Body of pancreas (tissue), 4 donors: ENCODE measurements around the gene N4BP2L2. TPM values are rescaled to one million over a fixed set of nuclear protein-coding genes. Genes with fewer than 3 reads are reported as not detected.

Source experiments
- ATAC-seq: fragments of 150-250 bp; one replicate; pipeline ENCODE4 v1.9.1; 2016
- DNase-seq, 4 donors: peaks; one replicate each; pipeline ENCODE4 v3.0.0-alpha.2; 2019
- H3K27ac ChIP-seq, 4 donors: fragments of 200-600 bp; sonication (generic); 1 replicate in 3 of 4; 2 replicates in 1 of 4; pipeline versions ENCODE4 v1.5.1 to v1.6.1; 2016 to 2019; ENCODE audit warnings: mild to moderate bottlenecking in 1 of 4, mixed read lengths in 1 of 4, moderate library complexity in 1 of 4
- H3K27me3 ChIP-seq, 2 donors: fragments of 200-600 bp; sonication (generic); one replicate each; pipeline ENCODE4 v1.6.0; 2016; ENCODE audit warnings: mild to moderate bottlenecking in 1 of 2
- H3K36me3 ChIP-seq, 2 donors: fragments of 200-600 bp; sonication (generic); replicated peaks in 1 of 2; 2 replicates each; pipeline ENCODE4 v1.5.1; 2016; ENCODE audit warnings: low read depth in 2 of 2; ENCODE audit not compliant: insufficient read depth in 1 of 2
- H3K4me1 ChIP-seq: fragments of 200-600 bp; sonication (generic); one replicate; pipeline ENCODE4 v1.6.0; 2016
- H3K4me3 ChIP-seq, 2 donors: fragments of 200-600 bp; sonication (generic); 1 replicate in 1 of 2; 2 replicates in 1 of 2; pipeline ENCODE4 v1.5.1; 2016 to 2019
- H3K9me3 ChIP-seq, 3 donors: fragments of 200-600 bp; sonication (generic); 1 replicate in 2 of 3; 2 replicates in 1 of 3; pipeline ENCODE4 v1.5.1; 2016
- POLR2A ChIP-seq, 3 donors: fragments of 450-650 bp; IDR thresholded peaks; one replicate each; pipeline ENCODE4 v1.6.1; 2016; ENCODE audit warnings: antibody characterized with exemption in 3 of 3, mild to moderate bottlenecking in 2 of 3
- WGBS, 2 donors: methylation state at CpG; one replicate each; pipeline ENCODE4 v1.1.5; 2017; 5-methylcytosine and 5-hydroxymethylcytosine counted together
- intact Hi-C: fragments of 100-400 bp; cut with DNase I; formaldehyde crosslinking; loops from one replicate; pipeline ENCODE4 v1.15.1; 2023
- total RNA-seq, 2 donors: library from RNA; depleted of rRNA; stranded (reverse); fragments of >200 nt; gene quantifications; one replicate each; pipeline ENCODE4 v1.1.0, GENCODE V29; 2016
- TF ChIP-seq, protein P1 (sequence below), 7 experiments: fragments of 450-650 bp in 4 of 7; fragments of 200-600 bp in 3 of 7; sonication (generic) in 3 of 7; IDR thresholded peaks; one replicate each; pipeline ENCODE4 v1.5.1; 2016 to 2019; ENCODE audit warnings: antibody characterized with exemption in 7 of 7

The N4BP2L2 gene
- total RNA-seq, 2 donors from 2014 or later = 120 to 191 TPM

DNA sequence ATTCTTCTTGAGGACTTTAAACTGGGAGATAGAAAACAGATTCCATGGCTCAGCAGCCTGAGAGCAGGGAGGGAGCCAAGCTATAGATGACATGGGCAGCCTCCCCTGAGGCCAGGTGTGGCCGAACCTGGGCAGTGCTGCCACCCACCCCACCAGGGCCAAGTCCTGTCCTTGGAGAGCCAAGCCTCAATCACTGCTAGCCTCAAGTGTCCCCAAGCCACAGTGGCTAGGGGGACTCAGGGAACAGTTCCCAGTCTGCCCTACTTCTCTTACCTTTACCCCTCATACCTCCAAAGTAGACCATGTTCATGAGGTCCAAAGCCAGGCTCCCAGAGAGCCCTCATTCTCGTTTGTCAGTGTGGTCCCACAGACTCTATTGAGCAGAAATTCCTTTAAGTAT lies 118.7 kb downstream of the N4BP2L2 start:
- intact Hi-C loops = no loop called here
- no peaks in the 10 kb centered on the region for H3K36me3 ChIP-seq
- peaks cover 3% of the 10 kb centered on the region for H3K4me1 ChIP-seq
- H3K4me3 ChIP-seq = no peak overlapping the region
- H3K9me3 ChIP-seq = no peaks in the 10 kb centered on the region
- no peak overlapping the region for H3K27ac ChIP-seq
- 20 to 50% methylated on average over 1 to 2 of the region's 2 CpGs for WGBS, 2 donors
- H3K27me3 ChIP-seq = no peaks in the 10 kb centered on the region
- TF ChIP-seq, protein P1, sequence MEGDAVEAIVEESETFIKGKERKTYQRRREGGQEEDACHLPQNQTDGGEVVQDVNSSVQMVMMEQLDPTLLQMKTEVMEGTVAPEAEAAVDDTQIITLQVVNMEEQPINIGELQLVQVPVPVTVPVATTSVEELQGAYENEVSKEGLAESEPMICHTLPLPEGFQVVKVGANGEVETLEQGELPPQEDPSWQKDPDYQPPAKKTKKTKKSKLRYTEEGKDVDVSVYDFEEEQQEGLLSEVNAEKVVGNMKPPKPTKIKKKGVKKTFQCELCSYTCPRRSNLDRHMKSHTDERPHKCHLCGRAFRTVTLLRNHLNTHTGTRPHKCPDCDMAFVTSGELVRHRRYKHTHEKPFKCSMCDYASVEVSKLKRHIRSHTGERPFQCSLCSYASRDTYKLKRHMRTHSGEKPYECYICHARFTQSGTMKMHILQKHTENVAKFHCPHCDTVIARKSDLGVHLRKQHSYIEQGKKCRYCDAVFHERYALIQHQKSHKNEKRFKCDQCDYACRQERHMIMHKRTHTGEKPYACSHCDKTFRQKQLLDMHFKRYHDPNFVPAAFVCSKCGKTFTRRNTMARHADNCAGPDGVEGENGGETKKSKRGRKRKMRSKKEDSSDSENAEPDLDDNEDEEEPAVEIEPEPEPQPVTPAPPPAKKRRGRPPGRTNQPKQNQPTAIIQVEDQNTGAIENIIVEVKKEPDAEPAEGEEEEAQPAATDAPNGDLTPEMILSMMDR (IDR thresholded peaks at IDR 0.05) = no peak
- no peak for TF ChIP-seq POLR2A (IDR thresholded peaks at IDR 0.05)
- DNase-seq (no peak), ATAC-seq (no peak)

DNA sequence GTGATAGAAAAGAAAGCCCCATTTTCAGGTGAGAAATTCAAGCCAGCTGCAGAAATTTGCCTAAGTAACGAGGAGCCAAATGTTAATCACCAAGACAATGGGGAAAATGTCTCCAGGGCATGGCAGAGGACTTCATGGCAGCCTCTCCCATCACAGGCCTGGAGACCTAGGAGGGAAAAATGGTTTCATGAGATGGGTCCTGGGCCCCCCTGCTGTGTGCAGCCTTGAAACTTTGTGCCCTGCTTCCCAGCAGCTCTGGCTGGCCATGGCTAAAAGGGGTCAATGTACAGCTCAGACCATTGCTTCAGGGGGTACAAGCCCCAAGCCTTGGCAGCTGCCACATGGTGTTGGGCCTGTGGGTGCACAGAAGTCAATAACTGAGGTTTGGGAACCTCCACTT lies 120.6 kb downstream of the N4BP2L2 start:
- Histone ChIP-seq H3K9me3 (no peaks in the 10 kb centered on the region), H3K27ac (no peak overlapping the region), H3K27me3 (no peaks in the 10 kb centered on the region), H3K4me3 (no peak overlapping the region), H3K4me1 (peaks cover 10% of the 10 kb centered on the region), H3K36me3 (no peaks in the 10 kb centered on the region)
- no peak for ATAC-seq
- WGBS, 2 donors = 100% methylated on average over 1 of the region's 1 CpG
- TF ChIP-seq, protein P1 (IDR thresholded peaks at IDR 0.05) = no peak
- TF ChIP-seq POLR2A (IDR thresholded peaks at IDR 0.05) = no peak
- no peak for DNase-seq
- intact Hi-C loops = no loop called here

DNA sequence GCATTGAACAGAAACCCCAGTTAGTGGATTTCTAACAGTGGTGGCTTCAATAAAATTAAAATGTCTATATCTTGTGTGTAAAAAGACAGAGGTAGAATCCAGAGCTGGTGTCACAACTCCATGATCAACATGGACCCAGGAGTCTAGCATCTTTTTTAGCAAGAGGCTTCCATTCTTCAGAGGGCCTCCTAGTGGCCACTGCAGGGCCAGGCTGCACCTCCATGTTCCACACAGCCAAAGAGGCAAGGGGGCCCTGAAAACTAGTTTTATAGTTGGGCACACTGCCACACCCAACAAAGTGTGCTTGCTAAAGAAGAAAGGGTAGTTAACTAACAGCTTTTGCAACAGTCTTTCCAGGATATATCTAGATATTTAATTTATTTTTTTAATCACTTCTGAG lies 123.6 kb downstream of the N4BP2L2 start:
- H3K27me3 ChIP-seq = no peaks in the 10 kb centered on the region
- no peak for ATAC-seq

DNA sequence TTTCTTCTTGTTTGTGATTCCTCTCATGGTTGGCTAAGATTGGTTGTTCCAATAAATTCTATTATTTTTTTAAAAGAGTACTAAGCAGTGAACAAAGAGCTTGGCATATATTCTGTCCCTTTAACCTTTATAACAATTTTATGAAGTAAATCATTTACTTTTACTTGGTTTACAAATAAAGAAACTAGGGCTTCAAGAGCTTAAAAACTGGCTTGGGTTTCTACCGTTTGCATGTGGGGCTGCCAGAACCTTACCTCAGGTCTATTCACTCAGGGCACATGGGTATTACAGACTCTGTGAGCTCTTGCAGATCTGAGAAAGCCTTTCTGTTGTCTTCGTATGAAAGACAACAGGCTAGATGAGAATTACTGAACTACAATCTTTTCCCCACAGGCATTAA lies 124.0 kb downstream of the N4BP2L2 start:
- intact Hi-C loops = no loop called here
- 52 to 56% methylated on average over 2 of the region's 2 CpGs for WGBS, 2 donors
- no peak overlapping the region for H3K27ac ChIP-seq
- ATAC-seq (no peak), DNase-seq (no peak)
- H3K9me3 ChIP-seq = no peaks in the 10 kb centered on the region
- no peak for TF ChIP-seq POLR2A (IDR thresholded peaks at IDR 0.05)
- TF ChIP-seq, protein P1 (IDR thresholded peaks at IDR 0.05) = no peak
- H3K4me1 ChIP-seq = peaks cover 10% of the 10 kb centered on the region
- H3K27me3 ChIP-seq = no peaks in the 10 kb centered on the region
- H3K36me3 ChIP-seq = no peaks in the 10 kb centered on the region
- no peak overlapping the region for H3K4me3 ChIP-seq

More for the DNA sequence above, 123.6 kb downstream of the N4BP2L2 start:
- H3K4me3 ChIP-seq = no peak overlapping the region
- H3K4me1 ChIP-seq = peaks cover 10% of the 10 kb centered on the region
- no peak overlapping the region for H3K27ac ChIP-seq
- intact Hi-C loops = no loop called here
- no peaks in the 10 kb centered on the region for H3K9me3 ChIP-seq
- TF ChIP-seq POLR2A (IDR thresholded peaks at IDR 0.05) = no peak
- TF ChIP-seq, protein P1 (IDR thresholded peaks at IDR 0.05) = peak in 4 of 7 experiments; percentile 11 to 29 (median 18)
- DNase-seq = peak in 1 of 4 donors; percentile 30
- no peaks in the 10 kb centered on the region for H3K36me3 ChIP-seq

DNA sequence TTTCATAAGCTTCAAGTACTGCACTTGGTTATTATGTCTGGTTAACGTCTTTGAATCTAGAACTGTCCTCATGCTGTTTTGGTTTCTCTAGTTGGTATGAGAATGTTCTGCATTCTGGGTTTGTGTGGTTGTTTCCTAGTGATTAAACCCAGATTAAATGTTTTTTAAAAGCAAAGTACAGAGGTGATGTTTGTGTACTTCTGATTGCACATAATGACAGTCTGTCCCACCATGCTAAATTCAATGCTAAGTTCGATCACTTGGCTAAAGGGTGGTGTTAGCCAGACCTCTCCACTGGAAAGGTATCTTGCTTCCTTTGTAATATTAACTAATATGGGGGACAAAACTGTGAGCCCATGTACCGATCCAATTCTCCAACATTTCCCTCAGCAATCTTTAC lies 125.3 kb downstream of the N4BP2L2 start:
- H3K27ac ChIP-seq = no peak overlapping the region
- H3K36me3 ChIP-seq = no peaks in the 10 kb centered on the region
- ATAC-seq = no peak
- peaks cover 10% of the 10 kb centered on the region for H3K4me1 ChIP-seq
- WGBS, 2 donors = 91 to 94% methylated on average over 3 of the region's 3 CpGs
- no peaks in the 10 kb centered on the region for H3K27me3 ChIP-seq
- intact Hi-C loops = no loop called here
- TF ChIP-seq, protein P1 (IDR thresholded peaks at IDR 0.05) = no peak
- TF ChIP-seq POLR2A (IDR thresholded peaks at IDR 0.05) = no peak
- no peak for DNase-seq
- no peaks in the 10 kb centered on the region for H3K9me3 ChIP-seq
- H3K4me3 ChIP-seq = no peak overlapping the region
